Kidney (tissue), 14 donors: ENCODE results near the gene FOSL2. TPM values are rescaled to one million over a fixed set of nuclear protein-coding genes. Genes with fewer than 3 reads are reported as not detected.
A peak's percentile ranks its signal among the peaks of the same experiment; 100 is the strongest.

Source experiments
- DNase-seq, 5 donors: peaks; one replicate each; pipeline ENCODE4 v3.0.0-alpha.2; 2013 to 2020
- FAIRE-seq: peaks from 2 replicates; lab custom pipeline; 2012; peaks lifted over from hg19 to GRCh38; lab: Jason Lieb, UNC
- H3K27ac ChIP-seq, 2 donors: one replicate each; pipeline ENCODE4 v1.7.0; 2013; ENCODE audit warnings: low read depth in 2 of 2, low read length in 2 of 2, inconsistent platforms in 1 of 2
- H3K27me3 ChIP-seq: one replicate; pipeline ENCODE4 v1.7.1; 2013; ENCODE audit warnings: low read length, inconsistent platforms; ENCODE audit not compliant: control insufficient read depth, insufficient read depth
- H3K36me3 ChIP-seq, 3 donors: one replicate each; pipeline versions ENCODE4 v1.7.0 to v1.7.1; 2013; ENCODE audit warnings: low read length in 3 of 3, control low read depth in 1 of 3, inconsistent platforms in 1 of 3; ENCODE audit not compliant: insufficient read depth in 3 of 3, control insufficient read depth in 2 of 3
- H3K4me1 ChIP-seq, 3 donors: one replicate each; pipeline versions ENCODE4 v1.7.0 to v1.7.1; 2013; ENCODE audit warnings: low read length in 3 of 3, inconsistent platforms in 1 of 3, low read depth in 1 of 3; ENCODE audit not compliant: control insufficient read depth in 2 of 3, insufficient read depth in 2 of 3
- H3K4me3 ChIP-seq, 3 donors: one replicate each; pipeline versions ENCODE4 v1.7.0 to v1.8.1; 2013; ENCODE audit warnings: low read length in 3 of 3, control low read depth in 1 of 3, inconsistent platforms in 1 of 3
- H3K9ac ChIP-seq, 3 donors: one replicate each; pipeline versions ENCODE4 v1.7.0 to v1.7.1; 2013; ENCODE audit warnings: low read length in 3 of 3, control low read depth in 1 of 3, inconsistent platforms in 1 of 3
- H3K9me3 ChIP-seq, 3 donors: one replicate each; pipeline versions ENCODE4 v1.7.0 to v1.7.1; 2013; ENCODE audit warnings: low read length in 3 of 3, control low read depth in 1 of 3, inconsistent platforms in 1 of 3; ENCODE audit not compliant: control insufficient read depth in 2 of 3, insufficient read depth in 1 of 3
- intact Hi-C: fragments of 100-400 bp; cut with DNase I; formaldehyde crosslinking; loops from one replicate; pipeline ENCODE4 v1.11.1; 2022
- polyA plus RNA-seq: library from polyadenylated mRNA; stranded (reverse); fragments of 350-450 nt; fragmentation: Illumina TruSeq; extraction: RNeasy Lipid Tissue Mini Kit (QIAGEN cat#74804); gene quantifications from one replicate; pipeline ENCODE4 v1.2.3, GENCODE V29; 2014; ENCODE audit warnings: low read depth, low replicate concordance; ENCODE audit not compliant: insufficient read depth
- total RNA-seq: library from RNA; stranded (reverse); fragmentation: NEBNext Ultra II Directional; extraction: Animal tissue kit (Norgen Biotek cat#: 25700); gene quantifications from one replicate; pipeline ENCODE4 v1.2.1, GENCODE V29; 2021
- TF ChIP-seq, protein P1 (sequence below): IDR thresholded peaks from 3 replicates; pipeline ENCODE4 v1.5.1; 2012; ENCODE audit warnings: mild to moderate bottlenecking, moderate library complexity, borderline replicate concordance; ENCODE audit not compliant: insufficient read depth; ENCODE audit errors: extremely low read depth
- donor health status: control.
- donor health status: control.
- donor health status: control.
- donor health status: control.
- donor health status: control.
- donor health status: DM: yes; HTN: yes; CAD: no.
- donor health status: Normal renal cell carcinoma (clear cell type).

The FOSL2 gene
- total and polyA plus RNA-seq, 2 donors from 2014 or later, result 20.6 to 149 TPM

DNA sequence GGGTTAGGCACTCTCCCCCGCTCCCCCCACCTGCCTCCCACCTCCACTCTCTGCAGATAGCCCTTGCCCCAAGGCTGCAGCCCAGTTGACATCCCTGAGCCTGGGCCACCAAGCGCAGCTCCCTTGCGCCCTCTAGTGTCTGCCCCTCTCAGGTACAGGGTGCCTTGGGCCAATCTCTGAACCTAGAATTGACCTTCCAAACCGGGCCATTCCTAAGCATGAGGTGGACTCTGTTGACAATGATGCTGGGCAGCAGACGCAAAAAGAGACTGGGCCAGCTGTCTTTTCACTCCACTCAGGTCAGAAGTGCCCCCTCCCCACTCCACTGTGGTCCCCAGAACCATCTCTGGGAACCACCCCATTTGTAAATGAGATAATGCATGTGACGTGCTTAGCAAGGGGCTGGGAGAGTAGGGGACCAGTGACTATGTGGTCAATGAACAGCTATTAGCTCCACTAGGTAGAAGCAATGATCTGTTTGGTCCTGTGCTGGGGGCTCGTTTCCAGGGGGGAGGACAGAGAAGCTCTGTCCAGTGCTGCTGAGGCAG is 60.0 kb downstream of the FOSL2 start:
- H3K36me3 ChIP-seq, result no peaks in the 10 kb centered on the region
- TF ChIP-seq, protein P1, sequence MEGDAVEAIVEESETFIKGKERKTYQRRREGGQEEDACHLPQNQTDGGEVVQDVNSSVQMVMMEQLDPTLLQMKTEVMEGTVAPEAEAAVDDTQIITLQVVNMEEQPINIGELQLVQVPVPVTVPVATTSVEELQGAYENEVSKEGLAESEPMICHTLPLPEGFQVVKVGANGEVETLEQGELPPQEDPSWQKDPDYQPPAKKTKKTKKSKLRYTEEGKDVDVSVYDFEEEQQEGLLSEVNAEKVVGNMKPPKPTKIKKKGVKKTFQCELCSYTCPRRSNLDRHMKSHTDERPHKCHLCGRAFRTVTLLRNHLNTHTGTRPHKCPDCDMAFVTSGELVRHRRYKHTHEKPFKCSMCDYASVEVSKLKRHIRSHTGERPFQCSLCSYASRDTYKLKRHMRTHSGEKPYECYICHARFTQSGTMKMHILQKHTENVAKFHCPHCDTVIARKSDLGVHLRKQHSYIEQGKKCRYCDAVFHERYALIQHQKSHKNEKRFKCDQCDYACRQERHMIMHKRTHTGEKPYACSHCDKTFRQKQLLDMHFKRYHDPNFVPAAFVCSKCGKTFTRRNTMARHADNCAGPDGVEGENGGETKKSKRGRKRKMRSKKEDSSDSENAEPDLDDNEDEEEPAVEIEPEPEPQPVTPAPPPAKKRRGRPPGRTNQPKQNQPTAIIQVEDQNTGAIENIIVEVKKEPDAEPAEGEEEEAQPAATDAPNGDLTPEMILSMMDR, result peak; percentile 93
- H3K4me3 ChIP-seq, result no peak overlapping the region
- H3K27ac ChIP-seq, result no peak overlapping the region
- no peaks in the 10 kb centered on the region for H3K9me3 ChIP-seq
- no peak overlapping the region for H3K9ac ChIP-seq
- no peaks in the 10 kb centered on the region for H3K4me1 ChIP-seq
- FAIRE-seq, result no peak
- peak; percentile 53 to 86 (median 64) for DNase-seq
- intact Hi-C loops, result loop anchor here (10.0 kb wide), 1 partner anchor 748 kb away; no protein-coding TSS in a partner anchor
- no peaks in the 10 kb centered on the region for H3K27me3 ChIP-seq

GRCh38 chr2:28453396-28453795 is 60.7 kb downstream of the FOSL2 start:
- Histone ChIP-seq H3K27me3 (no peaks in the 10 kb centered on the region), H3K4me3 (no peak overlapping the region), H3K27ac (no peak overlapping the region), H3K36me3 (no peaks in the 10 kb centered on the region), H3K4me1 (no peaks in the 10 kb centered on the region), H3K9ac (no peak overlapping the region), H3K9me3 (no peaks in the 10 kb centered on the region)
- intact Hi-C loops, result loop anchor here (10.0 kb wide), 1 partner anchor 749 kb away; no protein-coding TSS in a partner anchor
- TF ChIP-seq, protein P1, result no peak
- DNase-seq (no peak), FAIRE-seq (no peak)

DNA sequence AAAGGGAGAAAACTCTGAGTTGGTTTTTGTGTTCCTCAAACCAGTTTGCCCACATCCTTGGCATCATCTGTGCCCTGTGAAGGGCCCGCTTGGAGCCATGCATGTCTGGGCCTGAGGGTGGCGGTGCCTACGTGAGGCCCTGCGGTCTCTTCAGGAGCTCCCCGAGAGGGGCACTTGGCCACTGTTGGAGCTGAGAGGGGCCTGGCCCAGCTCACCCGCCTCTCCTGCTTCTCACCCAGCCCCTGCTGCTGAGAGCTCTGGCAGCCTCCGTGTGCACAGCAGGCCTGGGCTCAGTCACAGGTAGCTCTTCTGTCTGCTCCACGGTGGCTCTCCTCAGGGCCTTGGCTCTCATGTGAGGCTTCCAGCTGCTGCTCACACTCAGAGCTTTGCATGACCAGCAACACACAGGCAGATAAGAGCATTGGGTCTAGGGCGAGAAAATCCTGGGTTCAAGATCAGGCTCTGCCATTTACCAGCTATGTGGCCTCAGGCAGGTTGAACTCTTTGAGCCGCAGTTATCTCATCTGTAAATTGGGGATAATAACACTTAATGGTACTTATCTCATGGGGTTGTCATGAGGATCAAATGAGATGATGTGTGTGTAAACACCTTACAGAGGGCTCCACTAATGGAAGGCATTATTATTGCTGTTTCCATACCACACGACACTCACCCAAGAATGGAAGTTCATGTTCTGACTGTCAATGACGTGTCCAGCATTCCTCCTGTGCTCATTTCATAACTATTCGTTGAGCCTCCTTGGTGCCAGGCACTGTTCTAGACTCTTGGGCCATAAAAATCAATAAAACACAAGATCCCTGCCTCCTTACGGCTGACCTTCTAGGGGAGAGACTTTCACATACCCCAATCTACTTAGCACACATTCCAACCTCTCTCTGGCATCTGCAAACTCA is 61.6 kb downstream of the FOSL2 start:
- no peak overlapping the region for H3K4me3 ChIP-seq
- no peak overlapping the region for H3K27ac ChIP-seq
- intact Hi-C loops, result loop anchor here (10.0 kb wide), 1 partner anchor 749 kb away; no protein-coding TSS in a partner anchor
- FAIRE-seq (no peak), DNase-seq (no peak)
- H3K9me3 ChIP-seq, result no peaks in the 10 kb centered on the region
- no peaks in the 10 kb centered on the region for H3K4me1 ChIP-seq
- TF ChIP-seq, protein P1, result no peak
- no peaks in the 10 kb centered on the region for H3K27me3 ChIP-seq
- no peaks in the 10 kb centered on the region for H3K36me3 ChIP-seq
- H3K9ac ChIP-seq, result no peak overlapping the region
